Islet precursor cell (in vitro differentiated cells): ENCODE data around the gene CLIC4.
A peak's percentile ranks its signal among the peaks of the same experiment; 100 is the strongest.
"Not testable (repeated sequence)": the region's sequence is repeated elsewhere in the genome, so short reads cannot be mapped to it uniquely, and the experiment has no call there.

Experiments used
- DNase-seq: peaks from one replicate; pipeline ENCODE4 v3.0.0-alpha.2; 2018

The CLIC4 gene

DNA sequence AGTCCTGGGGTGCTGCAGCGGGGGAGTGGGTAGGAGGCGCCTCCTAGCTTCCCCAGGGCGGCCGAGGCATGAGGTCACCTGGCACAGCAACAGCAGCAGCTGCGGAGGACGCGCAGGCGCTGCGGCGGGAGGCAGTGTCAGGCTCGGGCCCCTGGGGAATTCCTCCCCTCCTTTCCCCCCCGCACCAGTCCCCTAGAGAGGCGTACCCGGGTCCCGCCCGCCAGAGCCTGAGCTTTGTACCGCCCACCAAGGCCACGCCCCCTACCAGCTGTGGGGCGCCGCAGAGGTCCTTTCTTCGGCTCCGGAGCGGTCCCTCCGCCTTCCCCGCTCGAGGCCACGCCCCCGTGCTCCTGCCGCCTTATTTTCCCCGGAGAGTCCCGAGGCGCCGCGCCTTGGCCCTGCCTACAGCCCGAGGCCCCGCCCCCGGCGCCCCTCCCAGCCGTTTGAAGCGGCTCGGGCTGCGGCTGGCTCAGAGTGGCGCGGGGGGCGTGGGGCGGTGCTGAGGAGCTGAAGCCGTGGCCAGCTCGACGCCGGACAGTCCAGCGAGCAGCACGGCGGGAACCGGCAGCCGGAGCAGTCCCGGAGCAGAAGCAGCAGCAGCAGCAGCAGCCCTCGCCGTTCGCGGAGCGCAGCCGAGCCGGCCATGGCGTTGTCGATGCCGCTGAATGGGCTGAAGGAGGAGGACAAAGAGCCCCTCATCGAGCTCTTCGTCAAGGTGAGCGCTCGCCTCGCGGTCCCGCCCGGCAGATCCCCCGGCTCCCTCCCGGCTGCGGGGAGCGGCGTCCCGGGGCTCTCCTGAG is at the start of gene CLIC4:
Gene CLIC4 (plus strand): TSS at position 537 of the 800 bp plus-strand sequence. CDS start 107 bp downstream, at position 644.
- DNase-seq: peak; percentile 100

DNA sequence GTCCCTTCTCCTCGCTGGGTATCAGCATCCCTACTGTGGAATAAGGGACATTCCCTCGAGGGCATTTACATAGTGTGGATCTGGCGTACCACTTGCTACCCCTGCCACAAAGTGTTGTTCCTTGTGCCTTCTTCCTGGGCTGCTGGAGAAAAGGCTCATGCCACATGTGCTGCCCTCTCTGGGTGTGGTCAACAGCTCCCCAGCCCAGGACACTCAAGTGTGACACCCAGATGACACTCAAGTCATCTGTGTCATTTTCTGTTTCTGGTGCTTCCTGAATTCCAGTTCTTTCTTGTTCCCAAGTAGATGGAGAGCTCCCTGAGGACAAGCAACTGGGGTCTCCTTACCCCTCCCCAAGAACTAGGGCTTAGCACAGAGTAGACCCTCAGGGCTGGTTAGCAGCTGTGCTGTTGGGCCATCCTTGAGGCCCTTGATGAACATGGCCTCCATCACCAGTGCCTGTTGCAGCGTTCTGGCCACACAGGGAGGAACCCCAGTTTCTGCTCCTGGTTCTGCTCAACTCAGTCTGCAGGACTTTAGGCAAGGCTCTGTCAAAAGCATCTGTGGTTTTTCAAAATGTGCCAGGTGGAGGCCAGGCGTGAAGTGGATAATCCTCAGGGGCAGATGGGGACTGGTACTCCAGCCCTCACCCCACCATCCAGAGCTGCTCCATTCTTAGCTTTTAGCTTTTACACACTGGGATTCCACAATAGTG is 49.0 kb upstream of the CLIC4 start:
- DNase-seq: no peak

DNA sequence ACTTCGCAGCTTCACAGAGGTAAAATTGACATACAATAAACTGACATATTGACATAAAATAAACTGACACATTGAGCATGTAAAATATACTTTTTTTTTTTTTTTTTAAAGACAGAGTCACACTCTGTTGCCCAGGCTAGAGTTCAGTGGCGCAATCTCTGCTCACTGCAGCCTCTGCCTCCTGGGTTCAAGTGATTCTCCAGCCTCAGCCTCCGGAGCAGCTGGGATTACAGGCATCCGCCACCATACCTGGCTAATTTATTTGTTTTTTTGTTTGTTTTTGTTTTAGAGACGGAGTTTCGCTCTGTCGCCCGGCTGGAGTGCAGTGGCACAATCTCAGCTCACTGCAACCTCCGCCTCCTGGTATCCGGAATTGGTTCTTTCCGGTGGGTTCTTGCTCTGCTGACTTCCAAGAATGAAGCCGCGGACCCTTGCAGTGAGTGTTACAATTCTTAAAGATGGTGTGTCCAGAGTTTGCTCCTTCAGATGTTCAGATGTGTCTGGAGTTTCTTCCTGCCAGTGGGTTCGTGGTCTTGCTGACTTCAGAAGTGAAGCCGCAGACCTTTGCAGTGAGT is 48.4 kb upstream of the CLIC4 start:
- DNase-seq: no peak

DNA sequence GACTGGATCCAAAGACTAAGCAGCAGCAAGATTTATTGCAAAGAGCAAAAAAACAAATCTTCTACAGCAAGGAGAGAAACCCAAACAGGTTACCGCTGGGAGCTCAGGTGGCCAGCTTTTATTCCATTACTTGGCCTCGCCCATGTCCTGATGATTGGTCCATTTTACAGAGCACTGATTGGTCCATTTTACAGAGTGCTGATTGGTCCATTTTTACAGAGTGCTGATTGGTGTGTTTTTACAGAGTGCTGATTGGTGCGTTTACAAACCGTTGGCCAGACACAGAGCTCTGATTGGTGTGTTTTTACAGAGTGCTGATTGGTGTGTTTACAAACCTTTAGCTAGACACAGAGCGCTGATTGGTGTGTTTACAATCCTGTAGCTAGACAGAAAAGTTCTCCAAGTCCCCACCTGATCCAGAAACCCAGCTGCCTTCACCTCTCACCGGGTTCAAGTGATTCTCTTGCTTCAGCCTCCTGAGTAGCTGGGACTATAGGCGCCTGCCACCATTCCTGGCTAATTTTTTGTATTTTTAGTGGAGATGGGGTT is 47.7 kb upstream of the CLIC4 start:
- not testable (repeated sequence) for DNase-seq

DNA sequence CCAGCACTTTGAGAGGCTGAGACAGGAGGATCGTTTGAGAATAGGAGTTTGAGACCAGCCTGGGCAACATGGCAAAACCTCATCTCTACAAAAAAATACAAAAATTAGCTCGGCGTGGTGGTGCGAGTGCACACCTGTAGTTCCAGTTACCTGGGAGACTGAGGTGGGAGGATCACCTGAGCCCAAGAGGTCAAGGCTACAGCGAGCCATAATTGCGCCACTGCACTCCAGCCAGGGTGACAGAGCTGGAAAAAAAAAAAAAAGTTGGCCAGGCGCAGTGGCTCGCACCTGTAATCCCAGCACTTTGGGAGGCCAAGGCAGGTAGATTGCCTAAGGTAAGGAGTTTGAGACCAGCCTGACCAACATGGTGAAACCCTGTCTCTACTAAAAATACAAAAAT is 46.9 kb upstream of the CLIC4 start:
- DNase-seq: not testable (repeated sequence)

DNA sequence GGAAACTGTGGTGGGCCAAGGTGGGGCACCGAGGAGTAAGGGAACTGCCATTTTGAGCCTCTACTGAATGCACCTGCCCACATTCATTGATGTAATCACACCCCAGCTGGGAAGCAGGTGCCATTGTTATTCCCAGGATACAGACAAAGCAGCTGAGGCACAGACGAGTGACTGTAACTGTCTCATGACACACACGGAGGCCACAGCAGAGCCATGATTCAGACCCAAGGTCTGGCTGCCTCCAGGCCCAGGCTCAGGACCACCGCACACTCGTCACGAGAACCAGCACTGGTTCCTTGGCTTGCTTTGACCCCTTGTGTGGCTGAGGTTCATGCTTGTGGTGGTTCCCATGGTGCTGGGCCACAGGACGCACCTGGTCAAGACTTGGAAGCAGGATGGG is 45.6 kb upstream of the CLIC4 start:
- DNase-seq: peak; percentile 75

DNA sequence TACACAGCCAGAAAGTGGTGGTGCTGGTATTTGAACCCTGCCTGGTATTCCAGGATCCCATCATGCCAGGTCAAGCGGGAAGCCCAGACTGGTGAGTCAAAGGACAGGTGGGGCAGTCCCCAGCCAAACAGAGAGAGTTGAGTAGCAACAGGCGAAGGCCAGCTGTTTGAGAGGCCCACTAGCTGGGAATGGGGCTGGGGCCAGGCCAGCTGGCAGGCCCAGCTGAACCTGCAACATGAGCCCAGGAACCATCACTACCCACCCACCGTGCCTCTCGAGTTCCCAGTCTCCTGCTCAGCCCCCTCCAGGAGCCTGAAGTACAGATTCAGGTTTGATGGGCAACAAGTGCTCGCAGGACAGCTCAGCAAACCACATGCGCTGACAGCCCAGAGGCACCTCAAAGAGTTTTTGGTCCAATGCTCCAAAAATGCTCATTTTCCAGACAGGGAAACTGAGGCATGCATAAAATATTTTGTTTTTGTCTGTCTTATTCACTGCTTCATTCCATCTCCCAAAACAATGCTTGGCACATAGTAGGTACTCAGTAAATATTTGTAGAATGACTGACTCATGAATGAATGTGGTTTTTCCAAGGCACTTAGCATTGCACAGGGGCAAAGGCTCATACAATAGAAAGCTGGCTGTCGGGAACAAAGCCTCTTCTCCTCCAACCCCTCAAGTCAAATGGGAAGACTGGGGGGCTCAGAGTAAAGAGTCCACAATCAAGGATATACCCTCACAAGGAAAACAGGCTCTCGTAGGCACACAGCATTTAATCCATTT is 42.5 kb upstream of the CLIC4 start:
- peak; percentile 97 for DNase-seq

DNA sequence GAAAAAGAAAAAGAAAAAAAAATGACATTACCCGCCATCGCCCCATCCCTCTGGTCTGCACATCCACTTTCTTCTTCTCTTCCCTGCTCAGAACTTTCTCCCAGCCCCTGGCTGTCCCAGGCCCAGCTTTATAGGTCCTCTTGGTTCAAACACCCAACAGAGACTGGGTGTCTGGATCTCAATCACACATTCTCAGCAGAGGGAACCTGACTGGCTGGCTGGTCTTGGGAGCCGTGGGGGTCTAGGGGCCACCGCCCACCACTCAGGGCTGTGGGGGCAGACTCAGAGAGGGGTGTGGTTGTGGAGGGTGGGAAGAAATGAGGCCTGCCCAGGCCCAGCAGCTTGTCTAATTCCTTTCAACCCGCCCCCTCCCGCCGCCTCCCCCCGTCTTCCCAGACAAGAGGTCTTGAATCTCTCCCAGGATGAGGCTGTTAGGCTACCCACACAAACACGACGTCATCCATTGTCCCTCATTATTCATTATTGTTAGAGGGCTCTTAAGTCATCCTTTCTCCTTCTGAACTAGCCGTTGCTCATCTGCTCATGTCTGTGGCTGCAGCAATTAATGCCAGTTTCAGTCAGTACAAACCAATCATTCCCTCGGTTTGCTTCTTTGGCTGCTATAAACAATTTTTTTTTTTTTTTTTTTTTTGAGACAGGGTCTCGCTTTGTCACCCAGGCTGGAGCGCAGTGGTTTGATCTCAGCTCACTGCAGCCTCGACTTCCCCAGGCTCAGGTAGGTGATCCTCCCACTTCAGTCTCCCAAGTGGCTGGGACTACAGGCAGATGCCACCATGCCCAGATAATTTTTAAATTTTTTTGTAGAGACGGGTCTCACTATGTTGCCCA is 40.6 kb upstream of the CLIC4 start:
- peak; percentile 87 for DNase-seq

DNA sequence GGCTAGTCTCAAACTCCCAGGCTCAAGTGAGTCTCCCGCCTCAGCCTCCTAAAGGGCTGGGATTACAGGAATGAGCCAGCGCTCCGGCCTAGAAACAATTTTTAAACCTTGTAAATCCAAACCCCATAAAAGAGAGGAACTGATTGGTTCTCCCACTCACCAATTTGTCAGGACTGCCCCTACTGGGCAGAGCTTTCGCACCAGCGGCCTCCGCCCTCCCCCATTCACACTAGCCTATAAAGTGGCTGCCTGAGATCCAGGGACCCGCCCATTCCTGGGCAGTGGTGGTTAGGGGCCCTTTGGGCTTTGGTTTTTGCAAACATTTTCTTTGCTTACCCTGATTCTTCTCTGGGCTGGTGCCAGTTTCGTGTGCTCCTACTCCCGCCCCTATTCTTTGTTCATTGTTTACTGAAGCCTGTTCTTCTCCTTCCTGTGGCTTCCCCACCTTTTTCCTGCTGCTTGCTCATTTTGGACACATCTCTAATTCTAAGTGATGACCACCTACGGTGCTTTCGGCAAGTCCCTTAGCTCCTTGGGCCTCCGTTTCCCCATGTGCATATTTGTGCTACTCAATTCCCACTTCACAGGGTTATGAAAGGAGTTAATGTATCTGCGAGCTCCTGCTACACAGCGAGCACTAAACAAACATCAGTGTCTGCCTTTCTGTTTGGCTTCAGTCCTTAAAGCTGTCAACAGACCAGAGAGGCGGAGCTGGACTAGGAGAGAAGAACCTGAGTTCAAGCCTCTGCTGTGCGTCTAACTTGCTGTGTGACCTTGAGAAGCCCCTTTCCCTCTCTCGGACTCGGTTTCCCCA is 39.8 kb upstream of the CLIC4 start:
- peak; percentile 94 for DNase-seq

DNA sequence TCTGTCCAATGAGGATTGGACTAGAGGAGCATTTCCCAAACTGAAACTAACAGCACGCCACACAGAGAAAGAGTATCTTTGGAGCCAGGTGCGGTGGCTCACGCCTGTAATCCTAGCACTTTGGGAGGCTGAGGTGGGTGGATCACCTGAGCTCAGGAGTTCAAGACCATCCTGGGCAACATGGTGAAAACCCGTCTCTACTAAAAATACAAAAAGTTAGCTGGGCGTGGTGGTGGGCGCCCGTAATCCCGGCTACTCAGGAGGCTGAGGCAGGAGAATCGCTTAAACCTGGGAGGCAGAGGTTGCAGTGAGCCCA is 39.2 kb upstream of the CLIC4 start:
- not testable (repeated sequence) for DNase-seq

DNA sequence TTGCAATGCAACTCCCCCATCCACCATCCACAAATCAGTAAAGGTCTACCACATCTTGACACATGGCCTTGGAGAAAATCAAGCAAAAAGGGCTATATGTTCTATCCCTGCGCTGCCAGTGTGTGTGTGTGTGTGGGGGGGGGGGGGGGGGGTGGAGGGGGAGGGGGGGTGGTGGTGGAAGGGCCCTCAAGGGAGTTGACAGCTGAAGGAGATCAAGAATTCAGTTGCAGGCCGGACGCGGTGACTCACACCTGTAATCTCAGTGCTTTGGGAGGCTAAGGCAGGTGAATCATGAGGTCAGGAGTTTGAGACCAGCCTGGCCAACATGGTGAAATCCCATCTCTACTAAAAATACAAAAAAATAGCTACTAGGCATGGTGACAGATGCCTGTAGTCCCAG is 37.6 kb upstream of the CLIC4 start:
- DNase-seq: no peak

DNA sequence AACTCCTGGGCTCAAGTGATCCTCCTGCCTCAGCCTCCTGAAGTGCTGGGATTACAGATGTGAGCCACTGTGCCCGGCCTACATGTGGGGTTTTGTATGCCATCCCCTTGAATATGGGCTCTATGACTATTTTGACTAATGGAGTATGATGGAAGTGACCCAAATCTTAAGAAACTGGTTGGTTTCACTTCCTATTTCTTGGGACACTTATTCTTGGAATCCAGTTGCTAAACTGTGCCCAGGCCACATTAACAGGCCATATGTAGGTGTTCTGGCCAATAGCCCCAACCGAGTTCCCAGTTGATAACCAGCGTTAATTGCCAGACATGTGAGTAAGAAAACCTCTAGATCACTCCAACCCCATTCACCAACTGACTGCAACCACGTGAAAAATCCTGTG is 36.3 kb upstream of the CLIC4 start:
- DNase-seq: no peak

DNA sequence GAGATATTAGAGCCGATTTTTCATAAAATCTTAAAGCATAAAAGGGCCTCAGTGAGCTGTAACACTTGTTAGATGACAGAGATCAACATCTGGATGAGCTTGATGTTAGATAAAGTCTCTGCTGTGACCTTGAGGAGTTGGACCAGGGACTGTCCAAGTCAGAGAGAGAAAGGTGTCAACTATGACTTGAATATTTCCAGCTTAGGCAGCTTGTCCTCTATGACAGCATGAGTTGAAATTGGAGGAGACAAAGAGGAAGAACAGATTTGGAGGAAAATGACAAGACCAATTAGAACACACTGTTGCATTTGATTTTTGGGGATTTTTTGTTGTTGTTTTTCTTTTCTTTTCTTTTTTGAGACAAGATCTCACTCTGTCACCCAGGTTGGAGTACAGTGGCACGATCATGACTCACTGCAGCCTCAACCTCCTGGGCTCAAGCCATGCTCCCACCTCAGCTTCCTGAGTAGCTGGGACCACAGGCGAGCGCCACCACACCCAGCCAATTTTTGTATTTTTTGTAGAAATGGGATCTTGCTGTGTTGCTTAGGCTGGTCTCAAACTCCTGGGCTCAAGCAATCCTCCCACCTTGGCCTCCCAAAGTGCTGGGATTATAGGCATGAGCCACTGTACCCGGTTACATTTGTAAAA is 35.3 kb upstream of the CLIC4 start:
- DNase-seq: no peak

DNA sequence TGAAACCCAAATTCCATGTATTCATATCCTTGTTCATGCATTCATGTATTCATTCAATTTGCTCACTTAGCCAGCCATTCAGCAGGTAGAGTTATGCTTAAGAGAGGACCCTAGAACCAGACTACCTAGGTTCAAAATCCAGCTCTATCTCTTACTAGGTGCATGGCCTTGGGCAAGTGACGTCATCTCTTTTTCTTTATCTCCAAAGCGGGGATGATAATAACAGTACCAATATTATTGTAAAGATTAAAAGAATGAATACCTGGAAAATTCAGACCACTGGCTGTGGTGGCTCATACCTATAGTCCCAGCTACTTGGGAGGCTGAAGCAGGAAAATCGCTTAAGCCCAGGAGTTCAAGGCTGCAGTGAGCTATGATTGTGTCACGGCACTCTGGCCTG is 33.9 kb upstream of the CLIC4 start:
- DNase-seq: no peak

DNA sequence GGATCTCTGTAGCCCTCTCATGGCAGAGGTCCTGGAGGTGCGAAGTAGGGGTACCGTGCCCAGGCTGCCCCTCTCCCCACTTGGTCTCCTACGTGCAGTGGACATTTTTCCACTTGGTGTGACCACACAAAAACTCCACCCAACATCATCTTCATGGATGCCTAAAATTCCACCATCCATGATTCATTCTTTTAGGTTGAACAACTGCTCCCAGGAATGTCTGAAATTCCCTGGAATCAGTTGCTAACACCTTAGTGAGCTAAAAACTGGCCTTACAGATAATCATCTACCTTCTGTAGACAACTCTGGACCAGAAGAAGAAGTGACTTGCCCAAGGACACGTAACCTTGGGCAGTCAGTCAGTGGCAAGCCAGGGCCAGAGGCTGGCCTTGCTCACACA is 32.1 kb upstream of the CLIC4 start:
- peak; percentile 76 for DNase-seq

DNA sequence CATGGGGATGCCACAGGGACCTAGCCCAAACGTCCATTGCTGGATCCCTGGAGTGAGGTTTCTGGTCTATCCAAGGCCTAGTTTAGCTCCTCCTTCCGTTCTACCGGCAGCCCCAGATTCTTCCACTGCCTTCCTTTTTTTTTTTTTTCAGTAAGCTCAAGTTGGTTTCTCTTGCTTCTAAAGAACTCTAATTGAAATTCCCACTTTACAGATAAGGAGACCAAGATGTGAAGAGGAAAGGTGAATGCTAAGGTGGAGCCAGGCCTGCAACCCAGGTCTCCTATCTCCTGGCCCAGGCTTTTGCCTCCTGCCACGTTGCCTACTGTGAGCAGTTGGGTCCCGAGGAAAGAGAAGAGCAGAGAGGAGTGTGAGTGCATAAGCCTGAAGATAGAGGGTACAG is 31.5 kb upstream of the CLIC4 start:
- no peak for DNase-seq

DNA sequence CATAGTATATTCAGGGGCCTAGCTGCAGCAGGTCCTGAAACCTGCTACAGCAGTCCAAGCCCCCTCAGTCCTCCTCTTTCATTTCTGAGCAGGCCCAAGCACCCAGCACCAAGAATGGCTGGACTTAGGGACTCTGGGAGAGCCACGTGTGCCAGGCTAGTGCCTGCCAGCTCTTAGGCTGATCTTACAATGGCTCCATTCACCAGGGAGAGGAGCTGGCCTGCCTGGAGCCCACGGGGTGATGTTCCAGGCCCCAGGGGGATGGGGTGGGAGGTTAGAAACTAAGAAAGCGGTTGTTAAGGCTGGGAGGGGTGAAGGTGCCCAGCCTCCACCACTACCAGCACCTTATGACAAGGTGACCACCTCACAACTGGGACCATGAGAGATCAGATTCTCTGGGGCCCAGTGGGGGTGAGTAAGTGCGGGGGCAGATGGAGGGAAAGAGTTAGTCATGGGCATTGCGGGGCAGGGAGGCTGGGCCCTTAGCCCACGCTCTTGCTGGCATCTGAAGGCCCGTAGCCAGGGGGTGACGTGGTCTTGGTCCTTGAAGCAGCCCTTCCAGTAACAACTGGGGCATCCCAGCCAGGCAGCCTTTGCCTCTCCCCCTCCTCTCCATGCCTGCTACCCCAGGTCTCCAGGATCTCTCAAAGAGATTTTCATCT is 30.3 kb upstream of the CLIC4 start:
- DNase-seq: no peak

DNA sequence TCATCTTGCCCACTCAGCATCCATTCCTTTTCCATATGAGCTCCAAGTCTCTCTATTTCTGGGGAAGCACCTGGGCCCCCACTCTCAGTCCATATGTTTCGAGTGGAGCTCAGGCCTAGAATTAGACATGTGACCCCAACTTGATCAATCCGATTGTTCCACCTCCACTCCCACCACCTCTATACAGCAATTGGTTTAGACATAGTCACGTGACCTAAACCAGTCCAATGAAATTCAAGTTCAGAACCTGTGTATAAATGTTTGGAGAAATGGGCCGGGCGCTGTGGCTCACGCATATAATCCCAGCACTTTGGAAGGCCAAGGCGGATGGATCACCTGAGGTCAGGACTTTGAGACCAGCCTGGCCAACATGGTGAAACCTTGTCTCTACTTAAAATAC is 29.6 kb upstream of the CLIC4 start:
- no peak for DNase-seq

DNA sequence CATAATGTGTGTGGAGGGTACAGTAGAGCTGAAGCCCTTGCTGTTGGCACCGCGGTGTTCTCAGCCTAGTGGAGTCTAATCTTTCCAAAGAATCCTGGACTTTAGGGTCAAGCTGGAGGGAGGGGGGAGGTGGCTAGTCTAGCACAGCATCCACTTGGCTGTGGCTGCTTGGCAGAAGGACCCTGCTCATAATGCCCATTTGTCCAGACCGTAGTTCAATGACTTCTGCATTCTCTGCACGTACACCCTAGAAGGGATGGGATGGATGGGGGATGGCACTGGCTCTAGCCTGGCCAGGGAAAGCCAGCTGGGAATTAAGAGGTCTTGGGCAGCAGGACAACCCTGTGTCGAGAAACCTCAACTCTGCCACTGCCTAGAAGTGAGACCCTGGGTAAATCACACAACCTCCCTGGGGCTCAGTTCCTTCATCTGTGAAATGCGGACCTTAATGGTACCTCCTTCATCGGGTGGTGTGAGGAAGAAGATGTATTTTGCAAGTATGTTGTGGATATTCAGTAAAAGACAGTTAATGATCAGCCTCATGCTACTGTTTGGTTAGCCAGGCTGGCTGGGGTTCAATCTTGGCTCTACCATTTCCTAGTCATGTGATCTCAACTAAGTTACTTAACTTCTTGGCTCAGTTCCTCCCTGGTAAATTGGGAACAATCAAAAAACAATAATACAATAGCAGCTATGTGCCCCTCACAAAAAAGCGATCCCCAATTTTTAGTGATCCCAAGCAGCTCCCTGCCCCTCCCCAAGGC is 27.2 kb upstream of the CLIC4 start:
- no peak for DNase-seq
